Tibial artery (tissue), 4 donors: ENCODE measurements around the gene CKAP5.

ENCODE experiments used
- DNase-seq, 2 donors: peaks; one replicate each; pipeline ENCODE4 v3.0.0-alpha.2; 2019
- H3K27ac ChIP-seq, 2 donors: fragments of 200-600 bp; sonication (generic) in 1 of 2; 1 replicate in 1 of 2; 2 replicates in 1 of 2; pipeline ENCODE4 v1.5.1; 2018 to 2019; ENCODE audit warnings: mild to moderate bottlenecking in 1 of 2
- H3K27me3 ChIP-seq, 2 donors: fragments of 200-600 bp; sonication (generic) in 1 of 2; one replicate each; pipeline versions ENCODE4 v1.5.1 to v1.6.0; 2016 to 2019
- H3K36me3 ChIP-seq, 3 donors: fragments of 200-600 bp; sonication (generic) in 2 of 3; one replicate each; pipeline ENCODE4 v1.5.1; 2016 to 2019; ENCODE audit warnings: mild to moderate bottlenecking in 2 of 3
- H3K4me1 ChIP-seq, 4 donors: fragments of 200-600 bp; sonication (generic) in 2 of 4; 1 replicate in 3 of 4; 2 replicates in 1 of 4; pipeline ENCODE4 v1.5.1; 2016 to 2019
- H3K4me3 ChIP-seq, 2 donors: fragments of 200-600 bp; sonication (generic) in 1 of 2; 1 replicate in 1 of 2; 2 replicates in 1 of 2; pipeline ENCODE4 v1.5.1; 2018 to 2019; ENCODE audit warnings: mild to moderate bottlenecking in 2 of 2
- H3K9me3 ChIP-seq, 3 donors: fragments of 200-600 bp; sonication (generic) in 1 of 3; one replicate each; pipeline ENCODE4 v1.5.1; 2016 to 2019
- intact Hi-C: fragments of 100-400 bp; cut with DNase I; formaldehyde crosslinking; loops from one replicate; pipeline ENCODE4 v1.15.0; 2023; ENCODE audit warnings: low total_unique reads
- TF ChIP-seq, protein P1 (sequence below), 2 experiments: fragments of 200-600 bp in 1 of 2; fragments of 450-650 bp in 1 of 2; IDR thresholded peaks; one replicate each; pipeline ENCODE4 v1.5.1; 2017 to 2019; ENCODE audit warnings: antibody characterized with exemption in 2 of 2, mild to moderate bottlenecking in 1 of 2, moderate library complexity in 1 of 2

CKAP5 gene

DNA sequence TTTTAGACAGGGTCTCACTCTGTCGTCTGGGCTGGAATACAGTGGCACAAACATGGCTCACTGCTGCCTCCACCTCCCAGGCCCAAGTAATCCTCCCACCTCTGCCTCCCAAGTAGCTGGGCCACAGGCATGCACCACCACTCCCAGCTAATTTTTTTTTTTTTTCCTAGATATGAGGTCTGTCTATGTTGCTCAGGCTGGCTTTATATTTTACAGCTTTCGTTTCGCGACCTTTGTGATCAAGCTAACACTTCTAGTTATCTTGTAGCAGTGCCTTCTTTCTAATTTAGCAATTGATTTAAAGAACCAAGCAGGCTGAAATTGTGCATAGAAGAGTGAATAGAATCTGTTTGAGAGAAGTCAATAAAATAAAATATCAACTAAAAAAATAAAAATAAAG lies 11.3 kb downstream of the CKAP5 start:
- Histone ChIP-seq H3K36me3 (no peaks in the 10 kb centered on the region), H3K27me3 (no peaks in the 10 kb centered on the region), H3K27ac (no peak overlapping the region), H3K4me3 (no peak overlapping the region), H3K4me1 (no peaks in the 10 kb centered on the region), H3K9me3 (no peaks in the 10 kb centered on the region)
- intact Hi-C loops: no loop called here
- DNase-seq: no peak
- TF ChIP-seq, protein P1, sequence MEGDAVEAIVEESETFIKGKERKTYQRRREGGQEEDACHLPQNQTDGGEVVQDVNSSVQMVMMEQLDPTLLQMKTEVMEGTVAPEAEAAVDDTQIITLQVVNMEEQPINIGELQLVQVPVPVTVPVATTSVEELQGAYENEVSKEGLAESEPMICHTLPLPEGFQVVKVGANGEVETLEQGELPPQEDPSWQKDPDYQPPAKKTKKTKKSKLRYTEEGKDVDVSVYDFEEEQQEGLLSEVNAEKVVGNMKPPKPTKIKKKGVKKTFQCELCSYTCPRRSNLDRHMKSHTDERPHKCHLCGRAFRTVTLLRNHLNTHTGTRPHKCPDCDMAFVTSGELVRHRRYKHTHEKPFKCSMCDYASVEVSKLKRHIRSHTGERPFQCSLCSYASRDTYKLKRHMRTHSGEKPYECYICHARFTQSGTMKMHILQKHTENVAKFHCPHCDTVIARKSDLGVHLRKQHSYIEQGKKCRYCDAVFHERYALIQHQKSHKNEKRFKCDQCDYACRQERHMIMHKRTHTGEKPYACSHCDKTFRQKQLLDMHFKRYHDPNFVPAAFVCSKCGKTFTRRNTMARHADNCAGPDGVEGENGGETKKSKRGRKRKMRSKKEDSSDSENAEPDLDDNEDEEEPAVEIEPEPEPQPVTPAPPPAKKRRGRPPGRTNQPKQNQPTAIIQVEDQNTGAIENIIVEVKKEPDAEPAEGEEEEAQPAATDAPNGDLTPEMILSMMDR (IDR thresholded peaks at IDR 0.05): no peak

DNA sequence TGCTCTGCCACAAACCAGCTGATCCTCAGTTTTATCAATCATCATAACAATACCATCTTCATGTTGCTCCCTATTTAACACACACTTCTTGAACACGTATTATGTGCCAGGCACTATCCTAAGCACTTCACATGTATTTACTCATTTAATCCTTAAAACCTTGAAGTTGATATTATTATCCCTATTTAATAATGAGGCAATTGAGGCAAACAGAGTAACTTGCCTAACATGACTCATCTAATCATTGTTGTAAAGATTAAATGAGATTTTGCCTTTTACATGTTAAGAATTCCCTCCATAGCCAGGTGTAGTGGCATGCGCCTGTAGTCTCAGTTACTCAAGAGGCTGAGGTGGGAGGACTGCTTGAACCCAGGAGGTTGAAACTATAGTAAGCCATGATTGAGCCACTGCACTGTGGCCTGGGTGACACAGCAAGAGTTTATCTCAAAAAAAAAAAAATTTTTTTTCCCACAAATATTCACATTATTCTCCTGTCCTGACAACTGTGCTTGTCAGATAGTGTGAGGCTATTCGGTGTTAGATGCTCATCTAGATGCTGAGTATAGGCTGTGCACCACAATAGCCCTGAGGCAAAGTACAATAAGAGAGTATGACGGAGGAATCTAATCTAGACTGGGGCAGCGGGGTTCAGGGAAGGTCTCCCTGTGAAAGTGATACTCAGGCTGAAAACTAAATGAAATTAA lies 13.4 kb downstream of the CKAP5 start:
- H3K27me3 ChIP-seq: no peaks in the 10 kb centered on the region
- H3K9me3 ChIP-seq: no peaks in the 10 kb centered on the region
- H3K27ac ChIP-seq: no peak overlapping the region
- intact Hi-C loops: no loop called here
- DNase-seq: no peak
- H3K4me1 ChIP-seq: peaks cover 0 to 11% (median 6%) of the 10 kb centered on the region in 4 donors
- H3K36me3 ChIP-seq: no peaks in the 10 kb centered on the region
- no peak overlapping the region for H3K4me3 ChIP-seq
- TF ChIP-seq, protein P1 (IDR thresholded peaks at IDR 0.05): no peak

DNA sequence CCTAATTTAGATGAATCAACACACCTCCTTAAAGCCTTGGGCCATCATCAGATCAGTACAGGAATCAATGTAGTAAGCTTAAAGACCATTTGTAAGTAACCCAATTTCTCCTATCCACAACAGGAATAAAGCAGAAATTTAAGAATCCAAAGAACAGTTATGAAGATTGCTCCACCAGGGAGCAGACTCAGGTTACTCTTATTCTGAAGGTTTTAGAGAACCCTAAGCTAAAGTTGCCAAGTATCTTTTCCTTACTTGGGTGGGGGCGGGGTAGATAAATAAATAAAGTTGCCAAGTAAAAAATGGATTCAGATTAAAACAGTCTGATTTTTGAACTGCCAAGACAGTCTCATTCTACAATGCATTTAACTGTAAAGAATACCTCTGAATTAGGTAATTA lies 18.1 kb downstream of the CKAP5 start:
- Histone ChIP-seq H3K27me3 (no peaks in the 10 kb centered on the region), H3K4me3 (no peak overlapping the region), H3K9me3 (no peaks in the 10 kb centered on the region), H3K4me1 (peaks cover 0 to 33% (median 22%) of the 10 kb centered on the region in 4 donors), H3K36me3 (no peaks in the 10 kb centered on the region), H3K27ac (peak overlapping the region in 1 of 2 donors; percentile 70)
- intact Hi-C loops: no loop called here
- no peak for DNase-seq
- TF ChIP-seq, protein P1 (IDR thresholded peaks at IDR 0.05): no peak

DNA sequence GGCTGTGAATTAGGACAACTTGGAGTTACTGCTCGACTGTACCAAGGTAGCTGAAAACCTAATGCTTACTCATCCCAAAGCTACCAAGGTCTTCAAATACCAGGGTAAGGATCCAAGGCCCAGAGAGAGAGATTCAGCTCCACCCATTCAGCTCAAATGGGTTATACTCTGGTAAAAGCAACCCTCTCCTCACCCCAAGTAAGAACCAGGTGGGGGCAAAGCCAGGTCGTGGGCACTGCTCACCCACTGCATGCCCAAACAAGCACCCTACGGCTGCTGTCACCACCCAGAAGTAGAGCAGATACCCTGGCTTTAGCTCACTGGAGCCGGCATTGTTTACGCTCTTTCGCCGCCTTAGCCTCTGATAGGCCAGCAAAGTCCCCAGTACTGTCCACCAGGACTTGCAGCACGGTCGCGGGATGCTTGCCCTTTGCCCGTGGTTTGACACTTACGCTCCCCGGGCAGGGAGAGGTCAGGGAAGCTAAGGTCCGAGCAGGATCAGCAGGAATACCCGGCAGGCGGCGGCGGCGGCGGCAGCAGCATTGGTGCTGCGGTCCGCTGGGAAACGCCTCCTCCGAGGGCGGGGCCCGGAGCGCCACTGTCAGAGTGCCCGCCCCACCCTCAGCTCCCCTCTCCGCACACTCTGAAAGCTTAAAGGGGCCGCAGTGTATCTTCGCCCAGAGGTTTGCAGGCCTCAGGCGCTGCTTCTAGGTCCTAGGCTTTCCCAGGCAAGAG lies 19.6 kb downstream of the CKAP5 start:
- no peaks in the 10 kb centered on the region for H3K36me3 ChIP-seq
- H3K4me1 ChIP-seq: peaks cover 0 to 33% (median 22%) of the 10 kb centered on the region in 4 donors
- H3K27ac ChIP-seq: peak overlapping the region; percentile 69 to 70
- TF ChIP-seq, protein P1 (IDR thresholded peaks at IDR 0.05): peak in 1 of 2 experiments; percentile 23
- intact Hi-C loops: no loop called here
- H3K9me3 ChIP-seq: no peaks in the 10 kb centered on the region
- no peaks in the 10 kb centered on the region for H3K27me3 ChIP-seq
- H3K4me3 ChIP-seq: peak overlapping the region; percentile 56 to 67
- peak; percentile 85 to 92 for DNase-seq

DNA sequence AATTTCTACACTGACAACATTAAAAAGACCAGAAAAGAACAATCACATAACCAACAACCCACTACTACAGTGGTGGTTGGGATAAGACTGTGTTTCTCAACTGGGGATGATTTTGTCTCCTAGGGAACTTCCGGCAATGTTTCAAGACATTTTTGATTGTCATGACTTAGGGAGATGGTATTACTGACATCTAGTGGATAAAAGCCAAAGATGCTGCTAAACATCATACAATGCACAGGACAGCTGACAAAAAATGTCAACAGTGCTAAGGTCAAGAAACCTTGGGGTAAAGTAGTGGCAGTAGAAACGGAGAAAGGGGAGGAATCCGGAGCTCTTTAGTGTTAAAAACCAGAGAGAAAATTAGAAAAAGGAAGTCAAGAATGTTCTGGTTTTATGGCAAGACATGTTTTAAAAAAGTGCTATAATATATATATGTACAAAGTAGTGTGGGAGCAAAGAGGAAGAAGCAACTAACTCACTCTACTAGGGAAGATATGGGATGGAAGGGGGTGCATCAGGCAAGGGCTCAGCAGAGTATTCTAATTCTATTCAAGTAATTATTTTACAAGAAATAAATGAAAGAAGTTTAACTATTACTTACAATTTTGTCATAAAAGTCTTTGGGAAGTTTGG lies 37.2 kb downstream of the CKAP5 start:
- Histone ChIP-seq H3K36me3 (peaks cover 39 to 51% (median 43%) of the 10 kb centered on the region in 3 donors), H3K4me1 (no peaks in the 10 kb centered on the region), H3K27ac (no peak overlapping the region), H3K4me3 (no peak overlapping the region), H3K9me3 (no peaks in the 10 kb centered on the region), H3K27me3 (no peaks in the 10 kb centered on the region)
- no peak for DNase-seq
- TF ChIP-seq, protein P1 (IDR thresholded peaks at IDR 0.05): peak in 1 of 2 experiments; percentile 13
- intact Hi-C loops: no loop called here
